ENCODE data around the gene SPATA3.

Gene SPATA3

GRCh38 chr2:231032575-231033140 is 36.7 kb downstream of the SPATA3 start:
- no peak for DNase-seq

DNA sequence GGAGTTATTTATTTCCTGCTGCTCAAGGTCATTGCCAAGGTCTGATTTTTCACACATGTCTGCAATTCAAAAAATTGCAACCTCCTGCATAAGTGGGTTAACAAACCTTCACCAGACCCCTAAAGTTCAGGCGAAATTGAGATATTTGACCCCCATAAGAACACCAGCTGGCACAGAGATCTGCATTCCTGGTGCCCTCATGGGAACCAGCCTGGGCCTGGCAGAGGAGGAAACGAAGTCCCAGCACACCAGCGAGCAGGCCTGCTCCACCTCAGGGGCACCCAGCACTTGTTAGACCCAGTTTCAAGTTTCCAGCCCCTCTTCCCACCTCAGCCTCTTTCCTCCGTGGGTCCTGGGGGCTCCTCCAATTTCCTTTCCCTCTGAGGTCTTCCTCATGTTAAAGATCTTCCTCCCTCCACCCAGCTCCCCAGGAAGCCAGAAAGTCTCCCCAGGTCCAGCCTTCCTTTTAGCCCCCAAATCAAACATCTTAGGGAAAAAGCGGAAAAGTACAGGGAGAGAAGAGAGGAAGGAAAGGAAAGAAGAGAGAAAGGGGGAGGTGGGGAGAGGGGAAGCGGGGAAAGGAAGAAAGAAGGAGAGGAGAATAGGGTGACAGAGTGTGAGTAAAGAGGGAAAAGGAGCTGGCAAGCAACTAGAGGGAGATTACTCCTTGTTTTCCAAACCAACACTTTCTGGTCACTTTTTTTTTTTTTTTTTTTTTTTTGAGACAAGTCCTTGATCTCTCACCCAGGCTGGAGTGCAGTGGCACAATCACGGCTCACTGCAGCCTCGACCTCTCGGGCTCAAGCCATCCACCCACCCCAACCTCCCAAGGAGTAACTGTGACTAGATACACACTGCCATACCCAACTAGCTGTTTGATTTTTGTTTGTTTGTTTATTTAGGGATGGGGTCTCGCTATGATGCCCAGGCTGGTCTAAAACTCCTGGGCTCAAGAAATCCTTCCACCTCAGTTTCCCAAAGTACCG is 37.5 kb downstream of the SPATA3 start:
- DNase-seq: no peak

GRCh38 chr2:231034291-231034882 is 38.5 kb downstream of the SPATA3 start:
- DNase-seq: no peak

GRCh38 chr2:231036131-231036530 is 40.2 kb downstream of the SPATA3 start:
- DNase-seq: no peak

GRCh38 chr2:231036578-231037106 is 40.7 kb downstream of the SPATA3 start:
- no peak for DNase-seq

DNA sequence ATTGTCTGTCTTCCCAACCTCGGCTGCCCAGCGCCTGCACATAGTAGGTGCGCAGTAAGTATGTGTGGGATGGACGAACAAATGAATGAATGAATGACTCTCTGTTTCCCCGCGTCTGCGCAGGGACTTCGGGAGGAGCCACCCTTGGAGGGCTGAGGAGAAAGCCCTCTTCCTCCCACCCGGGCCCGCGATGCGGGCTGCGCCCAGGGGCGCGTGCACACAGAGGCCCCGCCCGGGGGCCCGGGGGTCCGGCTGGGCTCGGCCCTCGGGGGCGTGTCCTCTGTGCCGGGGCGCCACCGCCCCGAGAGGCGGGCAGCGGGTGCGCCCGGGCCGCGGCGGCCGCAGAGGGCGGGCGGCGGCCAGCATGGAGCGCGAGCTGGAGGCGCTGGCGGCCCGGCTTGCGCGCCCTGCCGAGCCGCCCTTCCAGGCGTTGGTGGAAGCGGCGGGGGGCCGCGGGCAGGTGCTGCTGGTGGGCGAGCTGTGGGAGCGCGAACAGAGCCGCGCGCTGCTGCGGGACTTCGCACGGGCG is 41.3 kb downstream of the SPATA3 start, which contains the start of gene C2orf72:
Gene C2orf72, plus strand, starts transcription at position 322 of the 529 bp plus-strand sequence. Its CDS starts 43 bp downstream, at position 365.
- DNase-seq: no peak

- no peak for DNase-seq
Measured at GRCh38 chr2:231037731-231038482, 42.0 kb downstream of the SPATA3 start.

- DNase-seq: no peak
Measured at GRCh38 chr2:231038483-231039293, 42.8 kb downstream of the SPATA3 start.

- DNase-seq: no peak
Measured at GRCh38 chr2:231039294-231039664, 43.4 kb downstream of the SPATA3 start.

- DNase-seq: no peak
Measured at GRCh38 chr2:231039821-231040364, 44.0 kb downstream of the SPATA3 start.

DNA sequence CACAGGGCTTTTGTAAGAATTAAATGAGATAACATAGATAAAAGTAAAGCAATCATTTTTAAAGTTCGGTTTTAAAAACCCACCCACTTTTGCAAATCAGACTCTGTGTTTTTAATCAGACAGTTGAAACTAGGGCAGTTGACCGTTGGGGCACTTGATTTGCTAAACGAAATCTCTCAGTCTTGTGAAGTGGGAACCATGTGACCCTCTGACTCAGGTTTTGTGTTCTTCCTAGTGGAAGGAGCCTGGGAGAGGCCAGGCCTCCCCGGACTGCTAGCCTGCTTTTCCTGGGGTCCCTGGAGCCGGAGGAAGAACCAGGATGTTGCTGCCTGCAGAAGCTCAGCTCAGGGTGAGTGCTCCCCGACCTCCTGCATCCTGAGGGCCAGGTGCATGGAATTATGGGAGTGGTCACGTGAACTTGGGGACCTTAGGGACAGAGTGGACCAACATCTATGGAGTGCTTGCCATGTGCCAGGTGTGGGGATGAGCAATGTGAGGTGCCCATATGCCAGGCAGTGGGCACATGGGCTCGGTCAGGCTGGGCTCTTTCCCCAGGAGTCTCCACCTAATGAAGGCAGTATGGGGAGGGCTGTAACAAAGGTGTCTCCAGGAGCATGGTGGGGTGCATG is 45.3 kb downstream of the SPATA3 start:
- DNase-seq: no peak

GRCh38 chr2:231043796-231044195 is 47.9 kb downstream of the SPATA3 start:
- DNase-seq: no peak

- no peak for DNase-seq
Measured at GRCh38 chr2:231046916-231047273, 51.0 kb downstream of the SPATA3 start.

GRCh38 chr2:231047274-231047922 is 51.5 kb downstream of the SPATA3 start:
- DNase-seq: no peak

DNA sequence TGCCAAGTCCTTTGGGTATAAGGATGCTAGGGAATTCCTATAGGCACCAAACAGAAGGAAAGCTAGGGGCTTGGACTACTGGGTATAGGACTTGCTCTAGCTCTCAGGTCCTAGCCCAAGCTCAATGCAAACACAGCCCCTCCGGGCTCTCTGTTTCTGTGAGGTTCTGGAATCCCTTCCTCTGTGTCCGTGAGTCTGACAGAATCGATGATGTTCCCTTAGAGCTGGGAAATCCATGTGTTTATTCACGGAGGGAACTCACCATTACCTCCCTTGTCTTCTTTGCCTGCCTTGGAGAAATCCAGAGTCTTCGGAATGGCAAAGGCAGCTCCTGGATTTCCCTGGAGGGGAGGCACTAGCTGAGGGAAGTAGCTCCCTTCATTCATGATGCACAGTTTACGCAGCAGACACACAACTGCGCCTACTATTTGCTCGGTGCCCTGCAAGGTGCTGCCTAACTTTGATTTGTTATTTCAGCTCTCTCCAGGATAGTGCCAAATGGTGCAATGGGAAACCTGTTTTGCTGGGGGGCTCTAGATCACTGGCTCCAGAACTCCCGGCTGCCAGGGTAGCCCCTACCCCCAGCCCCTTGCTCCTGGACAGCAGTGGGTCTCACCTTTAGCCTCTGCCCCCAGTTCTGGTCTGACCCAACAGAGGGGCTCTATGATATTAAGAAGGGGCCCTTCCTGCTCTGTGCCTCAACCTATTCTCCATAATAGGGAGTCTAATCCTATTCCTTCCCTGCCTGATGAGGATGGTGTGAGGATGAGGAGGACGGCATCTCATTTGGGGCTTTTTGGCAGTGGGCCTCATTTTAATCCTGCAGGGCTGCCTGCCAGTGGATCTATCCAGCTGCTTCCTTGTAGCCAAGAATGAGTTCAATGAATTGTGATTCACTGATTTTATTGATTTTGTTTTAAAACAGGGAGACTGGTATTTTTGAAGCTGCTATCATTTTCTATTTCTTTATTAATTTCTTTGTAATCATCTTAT is 52.3 kb downstream of the SPATA3 start:
- no peak for DNase-seq

GRCh38 chr2:231049286-231050017 is 53.5 kb downstream of the SPATA3 start:
- no peak for DNase-seq

- no peak for DNase-seq
Measured at GRCh38 chr2:231050018-231050901, 54.3 kb downstream of the SPATA3 start.
